Activated CD4-positive, alpha-beta T cell treated with anti-CD3 and anti-CD28 coated beads, Interleukin-10, Interleukin-2, amounts not matched to agents 100 ng/mL and 50 ng/mL, durations not matched to agents 16 hours and 8 hours (primary cell): ENCODE results near the gene PTPRK.

Experiments used
- DNase-seq: peaks from one replicate; pipeline ENCODE4 v3.0.0-alpha.2; 2020

Gene PTPRK

GRCh38 chr6:128376952-128377503, 143.4 kb downstream of the PTPRK start:
- no peak for DNase-seq

DNA sequence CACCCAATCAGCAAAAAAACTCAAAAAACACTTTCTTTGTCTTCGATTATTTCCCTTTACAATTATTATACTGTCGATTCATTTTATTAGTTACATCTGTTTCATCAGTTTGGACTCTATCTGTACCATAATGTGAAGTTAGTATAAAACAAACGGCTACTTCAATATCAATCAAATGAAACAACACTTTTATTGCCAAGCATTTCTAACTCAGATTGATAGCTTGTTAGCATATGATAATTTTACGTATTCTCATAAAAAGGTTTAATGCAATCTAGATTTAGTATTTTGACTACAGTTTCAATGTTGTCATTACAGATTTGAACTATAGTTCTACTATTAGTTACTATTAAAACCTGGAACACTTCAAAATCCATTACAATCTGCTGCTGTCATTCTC, 149.3 kb downstream of the PTPRK start:
- DNase-seq, result no peak

- DNase-seq, result peak; percentile 16
These were observed 150.3 kb downstream of the PTPRK start for GRCh38 chr6:128370072-128370471.

GRCh38 chr6:128368213-128368944, 152.0 kb downstream of the PTPRK start:
- no peak for DNase-seq

- no peak for DNase-seq
These were observed 153.0 kb downstream of the PTPRK start for GRCh38 chr6:128367437-128367836.

GRCh38 chr6:128365520-128366160, 154.8 kb downstream of the PTPRK start:
- DNase-seq, result no peak

DNA sequence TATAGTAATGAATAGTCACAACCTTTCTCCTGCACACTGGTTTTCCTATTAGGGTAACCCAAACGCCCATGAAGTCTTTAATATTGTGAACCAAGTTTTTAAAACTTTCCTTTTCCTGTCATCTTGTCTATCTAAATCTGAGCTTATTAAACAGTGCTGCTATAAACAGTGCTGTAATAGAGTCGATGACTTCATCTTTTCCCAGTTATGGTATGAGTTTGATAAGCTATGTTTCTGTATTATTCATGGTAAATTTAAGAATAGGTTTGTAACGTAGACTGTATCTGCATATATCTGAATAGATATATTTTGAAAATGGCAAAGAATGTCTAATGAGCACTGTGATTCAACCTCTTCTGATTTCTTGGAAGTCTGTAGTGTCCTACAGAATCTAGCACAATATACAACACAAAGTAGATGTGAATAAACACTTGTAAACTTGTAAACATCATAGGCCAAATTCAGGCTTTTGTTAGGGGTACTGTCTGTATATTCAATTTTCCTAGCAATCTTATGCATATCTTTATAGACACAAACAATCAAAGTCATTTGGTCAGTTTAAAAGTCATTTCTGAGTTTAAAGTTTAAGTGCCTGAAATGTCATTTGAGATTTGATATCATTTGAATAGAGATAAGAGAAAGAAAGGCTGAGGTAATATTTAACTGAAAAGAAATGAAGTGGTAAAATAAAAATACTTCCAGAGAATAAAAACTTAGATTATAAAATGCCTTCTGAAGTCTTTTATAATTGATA, 155.5 kb downstream of the PTPRK start:
- DNase-seq, result no peak

DNA sequence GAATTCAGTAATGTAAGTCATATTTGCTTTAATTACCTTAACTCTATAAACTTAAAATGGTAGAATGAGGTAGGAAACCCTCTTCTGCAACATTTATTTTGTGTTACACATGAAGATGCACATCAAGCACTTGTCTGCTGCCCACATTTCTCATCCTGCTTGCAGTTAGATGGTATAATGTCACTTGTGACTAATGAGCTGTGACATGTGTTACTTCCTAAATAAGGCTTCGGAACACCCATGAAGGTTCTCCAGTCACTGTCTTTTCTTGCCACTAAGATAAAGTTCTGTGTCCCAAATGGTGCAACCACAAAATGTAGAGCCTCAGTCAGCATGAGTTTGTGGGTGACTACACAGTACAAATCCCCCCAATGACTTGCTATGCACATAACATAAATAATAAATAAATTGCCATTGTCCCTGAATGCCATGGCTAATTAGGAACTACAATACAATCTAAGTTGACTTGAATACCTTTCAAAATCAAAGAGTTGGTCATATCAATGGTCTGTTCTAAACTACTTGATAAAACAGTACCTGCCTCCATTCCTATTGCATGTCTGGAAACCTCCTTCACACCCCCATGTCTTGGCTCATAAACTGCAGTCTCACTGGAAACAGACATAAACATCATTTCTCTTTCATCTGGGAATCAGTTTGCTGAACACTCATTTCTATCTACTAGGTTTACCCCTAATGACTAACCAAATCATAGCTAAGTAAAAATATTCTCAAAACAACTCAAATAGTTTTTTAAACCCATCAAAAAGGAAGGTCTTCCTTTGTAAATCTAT, 157.2 kb downstream of the PTPRK start:
- peak; percentile 18 for DNase-seq

GRCh38 chr6:128361378-128361777, 159.0 kb downstream of the PTPRK start:
- no peak for DNase-seq

GRCh38 chr6:128358244-128358776, 162.1 kb downstream of the PTPRK start:
- no peak for DNase-seq

GRCh38 chr6:128357392-128358130, 162.8 kb downstream of the PTPRK start:
- DNase-seq, result no peak

- DNase-seq, result no peak
These were observed 168.0 kb downstream of the PTPRK start for GRCh38 chr6:128352366-128352765.

- no peak for DNase-seq
These were observed 169.2 kb downstream of the PTPRK start for GRCh38 chr6:128351255-128351514.

DNA sequence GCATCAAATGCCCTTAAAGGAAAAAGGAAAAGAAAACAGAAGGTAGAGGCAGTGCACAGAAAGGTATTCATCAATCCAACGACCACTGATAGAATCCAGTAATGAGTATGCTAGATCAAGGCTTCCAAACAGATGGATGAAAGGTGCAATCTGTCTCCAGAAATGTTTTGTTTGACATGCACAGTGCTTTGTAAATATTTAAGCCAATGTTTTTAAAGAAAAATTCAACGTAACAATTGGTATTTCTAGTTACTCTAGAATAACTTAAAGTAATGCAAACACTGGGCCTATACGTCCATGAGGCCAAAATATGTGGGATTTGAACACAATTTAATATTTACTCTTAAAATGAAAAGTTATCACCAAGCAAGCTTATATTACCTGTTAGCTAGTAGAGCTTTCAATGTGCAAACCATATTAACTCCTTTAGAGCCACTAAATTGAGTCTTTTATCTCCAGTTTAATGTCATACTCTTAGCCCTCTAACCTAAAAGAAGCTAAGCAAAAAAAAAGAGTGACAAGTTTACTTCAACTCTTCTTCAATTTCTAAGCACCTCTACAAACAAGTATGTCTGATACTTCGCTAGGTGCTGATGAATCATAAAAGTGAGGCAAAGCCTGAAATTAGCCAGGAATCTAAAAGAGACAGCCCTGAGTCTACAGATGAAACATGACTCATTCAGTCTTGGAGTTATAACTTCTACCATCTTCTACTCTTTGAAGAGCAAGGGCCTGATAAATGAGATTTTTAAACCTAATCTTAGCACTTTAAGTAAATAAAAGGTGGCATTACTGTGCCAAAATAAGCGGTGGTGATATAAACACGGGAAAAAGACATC, 169.8 kb downstream of the PTPRK start:
- no peak for DNase-seq

- DNase-seq, result no peak
These were observed 173.3 kb downstream of the PTPRK start for GRCh38 chr6:128347123-128347522.

GRCh38 chr6:128346569-128346968, 173.8 kb downstream of the PTPRK start:
- DNase-seq, result no peak

GRCh38 chr6:128345278-128345677, 175.1 kb downstream of the PTPRK start:
- no peak for DNase-seq

- DNase-seq, result no peak
These were observed 176.7 kb downstream of the PTPRK start for GRCh38 chr6:128343706-128344105.

DNA sequence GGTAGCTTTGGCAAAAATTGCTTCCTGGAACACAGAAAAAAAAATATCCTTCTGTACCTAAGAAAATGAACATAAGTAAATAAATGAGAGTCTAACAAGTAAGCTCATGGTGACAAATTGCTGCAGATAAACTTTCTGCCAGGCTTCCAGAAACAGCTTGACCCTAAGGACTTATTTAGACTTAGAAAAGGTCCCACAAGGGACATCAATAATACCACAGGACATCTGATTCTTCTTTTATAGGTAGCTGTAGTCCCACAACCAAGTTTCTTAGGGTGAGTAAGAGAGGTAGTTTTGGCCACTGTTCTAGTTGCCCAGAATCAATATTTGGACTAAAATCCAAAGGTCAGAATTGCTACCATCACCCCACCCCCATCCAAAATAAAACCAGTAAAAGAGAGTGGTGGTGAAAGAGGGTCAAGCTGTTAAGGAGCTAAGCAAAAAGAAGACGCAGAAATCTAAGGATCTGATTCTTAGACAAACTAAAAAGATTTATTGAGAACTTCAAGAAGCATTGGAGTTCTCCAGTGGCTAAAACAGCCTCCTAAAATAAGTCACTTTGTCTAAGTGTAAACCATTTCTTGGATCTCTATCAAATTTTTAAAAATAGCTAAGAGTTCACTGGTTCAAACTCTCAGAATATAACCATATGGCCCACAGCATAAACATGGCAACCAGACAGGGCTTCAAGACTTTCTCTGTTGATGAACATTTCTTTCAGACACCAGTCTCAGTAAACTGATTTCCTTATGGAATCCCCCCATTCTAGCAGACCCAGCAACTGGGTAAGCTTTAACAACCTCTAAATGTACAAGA, 180.6 kb downstream of the PTPRK start:
- no peak for DNase-seq

GRCh38 chr6:128337619-128338018, 182.8 kb downstream of the PTPRK start:
- no peak for DNase-seq
